T-helper 2 cell (primary cell): Measurements from ENCODE around the gene ZNG1A.
"Not testable (repeated sequence)": the region's sequence is repeated elsewhere in the genome, so short reads cannot be mapped to it uniquely, and the experiment has no call there.

Source experiments
- DNase-seq, 5 experiments: peaks; one replicate each; pipeline versions ENCODE4 v3.0.0 to v3.0.0-alpha.2; 2012 to 2022
- total RNA-seq, 2 donors: gene quantifications; one replicate each; lab custom pipeline; 2026; lab: John Stamatoyannopoulos, UW

ZNG1A gene
- total RNA-seq: 6.2 to 15.3 reads per million in 2 donors

- peak; percentile 55 to 88 (median 81) for DNase-seq
Observed at GRCh38 chr9:178970-179383, at the start of gene ZNG1A. Gene ZNG1A (minus strand): TSS chr9:179056. CDS start chr9:178969, 87 bp downstream.

GRCh38 chr9:227860-228259, 49.0 kb upstream of the ZNG1A start:
- DNase-seq: no peak

DNA sequence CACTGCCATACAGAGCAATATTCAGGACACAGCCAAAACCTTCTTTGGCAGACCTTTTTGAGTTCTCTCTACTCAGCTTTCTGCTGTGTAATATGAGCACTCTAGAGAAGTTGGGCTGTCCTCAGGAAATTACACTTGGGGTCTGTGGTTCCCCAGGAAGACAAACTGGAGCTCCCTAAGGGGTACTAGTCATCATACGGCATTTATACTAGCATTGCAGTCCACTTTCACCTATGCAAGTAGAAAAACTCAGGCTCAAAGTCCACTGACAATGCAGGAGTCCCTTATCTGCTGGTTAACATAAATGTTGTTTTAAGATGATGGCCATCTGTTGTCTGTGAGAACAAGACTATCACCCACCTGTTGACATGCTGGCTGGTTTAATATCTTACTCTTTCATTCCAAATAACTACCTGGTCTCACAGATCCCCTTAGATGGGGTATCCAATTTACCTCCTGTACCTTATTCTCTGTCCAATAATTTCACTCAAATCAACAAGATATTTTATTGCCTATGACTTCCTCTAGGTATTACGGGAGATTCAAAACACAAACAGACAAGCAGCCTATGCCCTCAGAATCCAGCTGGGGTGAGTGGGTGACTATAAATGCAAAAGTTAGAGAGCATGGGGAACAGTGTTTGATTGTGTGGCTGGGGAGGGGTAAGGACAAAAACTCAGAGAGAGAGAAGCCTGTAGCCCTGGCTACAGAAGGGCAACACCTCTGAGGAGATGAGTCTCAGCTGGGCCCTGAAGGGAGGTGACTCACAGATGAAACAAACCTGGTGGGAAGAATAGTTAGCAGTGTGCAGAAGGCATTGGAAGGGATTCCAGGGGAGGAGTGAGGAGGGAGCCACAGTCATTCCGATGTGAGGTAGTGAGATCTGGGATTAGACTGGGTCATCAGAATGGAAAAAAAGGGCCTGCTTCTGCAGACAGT, 46.0 kb upstream of the ZNG1A start:
- no peak for DNase-seq

DNA sequence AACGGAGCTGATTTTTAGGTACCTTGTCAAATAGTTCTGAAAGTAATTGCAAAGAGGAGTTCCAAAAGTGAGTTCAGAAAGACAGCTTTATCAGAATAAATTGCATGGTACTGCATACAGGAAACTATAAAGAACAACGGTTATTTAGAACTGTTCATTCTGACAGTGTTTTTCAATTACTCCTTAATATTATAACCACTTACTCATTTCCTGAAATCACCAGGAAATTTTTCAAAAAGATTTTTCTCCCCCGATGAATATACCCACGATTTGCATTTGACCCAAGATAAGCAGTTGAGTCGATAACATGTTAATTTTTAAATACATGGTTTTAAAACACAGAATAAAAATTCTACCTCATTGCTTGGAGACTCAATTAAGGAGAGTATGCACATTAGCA, 45.2 kb upstream of the ZNG1A start:
- no peak for DNase-seq

- no peak for DNase-seq
Observed at GRCh38 chr9:223152-223551, 44.3 kb upstream of the ZNG1A start.

DNA sequence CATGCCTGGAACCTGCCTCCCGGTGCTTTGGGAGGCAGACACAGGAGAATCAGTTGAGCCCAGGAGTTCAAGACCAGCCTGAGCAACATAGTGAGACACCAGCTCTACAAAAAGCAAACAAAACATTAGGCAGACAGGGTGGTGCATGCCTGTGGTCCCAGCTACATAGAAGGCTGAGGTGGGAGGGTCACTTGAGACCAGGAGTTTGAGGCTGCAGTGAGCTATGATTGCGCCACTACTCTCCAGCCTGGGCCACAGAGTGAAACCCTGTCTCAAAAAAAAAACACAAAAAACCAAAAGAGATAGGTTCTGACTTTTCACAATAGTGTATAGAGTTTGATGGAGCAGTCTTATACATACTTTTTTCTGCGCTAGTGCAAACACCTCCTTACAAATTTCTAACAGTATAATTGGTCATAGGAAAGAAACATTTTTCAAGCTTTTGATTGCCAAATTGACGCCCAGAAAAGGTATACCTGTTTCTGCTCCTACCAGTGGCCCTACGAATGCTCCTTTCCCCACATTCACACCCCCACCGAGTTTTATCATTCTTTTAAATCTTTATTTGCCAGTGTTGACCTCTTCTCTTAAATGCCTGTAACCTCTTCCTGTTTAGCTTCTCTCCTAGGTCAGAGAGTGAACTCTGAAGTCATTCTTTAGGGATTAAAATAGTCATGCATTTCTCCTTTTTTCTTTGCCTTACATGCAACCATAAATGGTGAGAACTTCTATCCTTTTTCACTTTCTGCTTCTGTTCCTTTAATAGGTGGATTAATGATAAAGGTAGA, 43.3 kb upstream of the ZNG1A start:
- peak in 1 of 5 experiments; percentile 36 for DNase-seq

- no peak for DNase-seq
Observed at GRCh38 chr9:219670-220365, 41.0 kb upstream of the ZNG1A start.

GRCh38 chr9:219036-219435, 40.2 kb upstream of the ZNG1A start:
- not testable (repeated sequence) for DNase-seq

DNA sequence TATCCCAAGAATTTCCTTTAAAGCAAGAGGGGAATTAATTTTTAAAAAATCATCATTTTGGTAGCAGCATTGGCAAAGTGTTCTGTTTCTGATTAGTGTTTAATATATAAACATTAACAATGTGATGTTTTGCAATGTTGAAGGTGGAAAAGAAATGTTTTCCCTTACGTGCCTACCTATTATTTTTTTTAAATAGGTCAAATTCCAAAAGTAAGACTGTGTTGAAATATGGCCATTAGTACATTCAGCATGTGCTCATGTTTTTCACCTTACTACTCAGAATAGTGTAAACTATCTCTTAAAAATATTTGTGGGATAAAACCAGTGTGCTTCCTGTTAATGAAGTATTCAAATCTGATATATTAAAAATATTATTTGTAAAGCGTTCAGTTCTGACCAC, 39.1 kb upstream of the ZNG1A start:
- no peak for DNase-seq

- no peak for DNase-seq
Observed at GRCh38 chr9:216866-217265, 38.0 kb upstream of the ZNG1A start.

GRCh38 chr9:215631-216155, 36.8 kb upstream of the ZNG1A start:
- DNase-seq: no peak

DNA sequence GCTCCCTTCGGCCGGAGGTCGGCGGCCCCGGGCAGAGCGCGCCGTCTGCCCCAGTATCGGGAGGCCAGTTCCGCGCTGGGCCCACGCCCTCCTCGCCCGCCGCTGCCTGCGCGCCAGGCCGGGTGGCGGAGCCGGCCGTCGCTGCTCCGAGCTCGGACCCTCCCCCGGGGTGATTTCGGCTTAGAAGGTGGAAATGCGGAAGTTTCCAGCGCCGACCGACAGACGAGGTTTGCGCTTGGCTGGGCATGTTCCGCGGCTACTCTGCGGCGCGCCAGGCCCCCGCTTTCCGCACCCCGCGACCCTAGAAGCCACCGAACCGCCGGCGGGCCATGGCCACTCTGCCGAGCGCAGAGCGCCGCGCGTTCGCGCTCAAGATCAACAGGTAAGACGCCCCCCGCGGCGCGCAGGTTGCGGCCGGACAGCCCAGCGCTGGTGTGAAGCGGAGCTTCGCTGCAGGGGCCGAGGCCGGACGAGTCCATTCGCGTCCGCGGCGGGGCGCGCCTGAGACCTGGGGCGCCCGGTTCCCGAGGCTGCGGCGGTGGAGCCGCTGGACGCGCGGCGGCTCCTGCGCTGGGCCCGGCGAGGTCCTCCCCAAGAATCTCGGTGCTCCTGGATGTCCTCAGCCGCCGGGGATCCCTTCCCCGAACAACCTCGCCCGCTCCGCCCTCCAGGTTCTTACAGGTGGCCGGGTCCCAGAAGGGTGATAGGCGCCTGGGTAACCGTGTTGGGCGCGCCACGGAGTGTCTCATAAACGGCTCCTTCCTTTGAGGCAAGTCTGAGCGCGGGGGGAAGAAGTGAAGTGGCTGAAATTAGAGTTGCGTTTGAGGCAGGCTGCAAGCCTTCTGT, 36.0 kb upstream of the ZNG1A start, which contains the start of gene DOCK8:
DOCK8 (plus strand) TSS at position 218 of the 846 bp plus-strand sequence; CDS start at position 330, 112 bp downstream.
- DNase-seq: peak; percentile 17 to 84 (median 40)

DNA sequence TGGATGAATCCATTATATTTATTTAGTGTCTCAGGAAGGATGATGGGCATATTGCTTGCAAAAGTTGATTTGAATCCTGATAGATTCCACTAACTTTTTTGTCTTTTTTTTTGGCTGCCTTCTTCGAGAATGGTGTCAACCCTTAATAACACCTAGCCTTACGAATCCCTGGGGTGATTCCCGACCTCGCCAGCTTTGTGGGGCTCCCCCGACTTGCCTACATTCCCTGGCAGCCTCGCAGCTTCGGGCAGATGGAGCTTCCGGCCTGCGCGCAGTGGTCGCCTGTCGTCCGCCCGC, 35.4 kb upstream of the ZNG1A start:
- DNase-seq: no peak

- DNase-seq: not testable (repeated sequence)
Observed at GRCh38 chr9:213901-214300, 35.0 kb upstream of the ZNG1A start.

GRCh38 chr9:212297-212696, 33.4 kb upstream of the ZNG1A start:
- DNase-seq: no peak

- DNase-seq: no peak
Observed at GRCh38 chr9:211557-211956, 32.7 kb upstream of the ZNG1A start.

GRCh38 chr9:211036-211435, 32.2 kb upstream of the ZNG1A start:
- DNase-seq: no peak

DNA sequence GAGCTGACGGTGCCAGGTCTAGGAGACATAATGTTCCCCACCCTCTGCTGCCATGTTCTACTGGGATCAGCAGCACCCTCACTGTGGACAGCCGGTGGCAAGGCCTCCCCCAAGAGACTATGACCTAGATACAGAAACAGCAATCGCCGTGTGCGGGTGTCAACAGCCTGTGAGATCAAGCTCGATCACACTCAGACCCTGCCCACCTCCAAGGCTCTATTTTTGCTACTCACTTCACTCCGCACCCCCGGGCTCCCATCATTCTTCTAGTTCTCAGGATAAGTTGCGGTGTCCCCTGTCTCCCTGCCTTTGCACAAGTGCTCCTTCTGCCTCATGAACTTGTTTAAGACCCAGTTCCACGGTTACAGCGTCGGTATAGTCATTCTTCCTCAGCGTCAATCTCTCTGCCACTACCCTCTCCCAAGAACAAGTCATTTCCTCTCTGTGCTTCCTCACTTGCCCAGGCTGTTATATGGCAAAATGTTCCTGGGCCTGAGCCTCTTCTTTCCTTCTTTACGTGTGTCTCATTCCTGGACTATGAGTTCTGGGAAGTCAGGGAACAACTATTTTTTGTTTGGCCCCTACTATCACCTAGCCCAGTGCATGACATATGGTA, 30.4 kb upstream of the ZNG1A start:
- DNase-seq: no peak

DNA sequence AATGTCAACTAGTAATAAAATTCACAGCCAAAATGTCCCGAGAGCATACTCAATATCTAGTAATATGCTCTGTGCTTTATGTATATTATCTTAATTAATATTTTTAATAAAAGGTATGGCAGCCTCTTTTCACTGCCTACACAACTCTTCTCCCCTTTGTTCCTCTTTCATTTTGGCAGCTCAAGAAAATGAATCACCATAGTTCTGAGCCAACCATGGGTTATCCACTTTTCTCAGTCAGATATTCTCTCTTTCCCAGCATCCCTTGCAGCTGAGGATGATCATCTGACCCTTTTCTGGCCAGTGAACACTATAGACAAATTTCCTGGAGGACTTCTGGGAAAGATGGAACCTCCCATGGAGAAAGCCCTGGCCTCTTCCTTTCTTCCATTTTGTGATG, 27.6 kb upstream of the ZNG1A start:
- no peak for DNase-seq

GRCh38 chr9:199601-200000, 20.7 kb upstream of the ZNG1A start:
- not testable (repeated sequence) for DNase-seq

DNA sequence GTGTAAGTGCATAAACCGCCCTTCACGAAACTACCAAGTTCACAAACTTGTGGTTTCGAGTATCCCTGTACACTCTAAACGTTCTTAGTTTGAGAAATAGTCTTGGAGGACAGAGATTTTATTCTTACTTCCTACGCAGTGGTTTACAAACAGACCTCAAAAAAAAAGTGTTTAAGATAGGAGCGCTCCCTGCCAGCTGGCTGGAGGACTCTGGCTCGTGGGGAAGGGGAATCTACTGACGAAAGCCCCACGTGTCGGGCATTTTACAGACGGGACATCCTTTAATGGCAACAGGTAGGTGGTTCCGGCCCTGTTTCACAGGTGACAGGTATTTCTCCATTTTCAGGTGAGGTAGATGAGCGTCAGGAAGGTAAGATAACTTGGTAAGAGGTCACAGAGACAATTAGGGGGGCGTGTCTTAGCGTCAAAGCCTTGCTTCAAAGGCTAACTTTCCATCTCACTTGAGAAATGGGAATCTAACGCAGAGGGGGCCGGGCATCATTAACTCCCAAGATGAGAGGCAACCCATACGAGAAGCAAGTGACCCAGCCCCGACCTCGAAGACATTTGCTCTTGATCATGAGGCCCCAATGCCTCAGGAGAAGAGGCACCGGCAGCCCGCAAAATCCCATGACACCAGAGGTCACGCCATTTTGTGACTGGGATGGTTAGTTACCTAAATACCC, 573 bp downstream of the ZNG1A start:
- peak in 2 of 5 experiments; percentile 10 to 14 for DNase-seq
